Adrenal gland (tissue), 5 donors: ENCODE measurements around the gene DLGAP5.

Source experiments
- POLR2A ChIP-seq, 2 donors: fragments of 450-650 bp; IDR thresholded peaks; one replicate each; pipeline ENCODE4 v1.6.1; 2017; ENCODE audit warnings: antibody characterized with exemption in 2 of 2, mild to moderate bottlenecking in 2 of 2, moderate library complexity in 1 of 2
- TF ChIP-seq, protein P1 (sequence below), 6 experiments: fragments of 450-650 bp in 4 of 6; fragments of 200-600 bp in 2 of 6; sonication (generic) in 1 of 6; IDR thresholded peaks; 1 replicate in 5 of 6; 2 replicates in 1 of 6; pipeline versions ENCODE4 v1.5.1 to v1.8.0; 2016 to 2021; ENCODE audit warnings: antibody characterized with exemption in 6 of 6, mild to moderate bottlenecking in 2 of 6, moderate library complexity in 1 of 6
- donor health status: DM: no; HTN: no; CAD: no.

DNA sequence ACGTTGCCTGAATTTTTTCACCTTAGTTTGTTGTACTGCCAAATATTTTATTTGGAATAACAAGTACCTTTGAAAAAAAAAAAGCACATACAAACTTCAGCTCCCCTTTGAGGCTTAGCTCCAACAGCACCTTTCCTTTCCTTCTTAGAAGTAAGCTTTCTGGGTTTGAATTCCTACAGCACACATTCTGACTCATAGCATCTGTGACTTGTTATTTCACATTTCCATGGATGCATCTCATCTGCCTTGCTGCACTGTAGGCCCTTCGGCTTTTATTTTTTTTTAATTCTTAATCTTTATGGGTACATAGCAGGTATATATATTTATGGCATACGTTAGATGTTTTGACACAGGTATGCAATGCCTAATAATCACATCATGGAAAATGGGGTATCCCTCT is 55.1 kb downstream of the DLGAP5 start:
- TF ChIP-seq, protein P1, sequence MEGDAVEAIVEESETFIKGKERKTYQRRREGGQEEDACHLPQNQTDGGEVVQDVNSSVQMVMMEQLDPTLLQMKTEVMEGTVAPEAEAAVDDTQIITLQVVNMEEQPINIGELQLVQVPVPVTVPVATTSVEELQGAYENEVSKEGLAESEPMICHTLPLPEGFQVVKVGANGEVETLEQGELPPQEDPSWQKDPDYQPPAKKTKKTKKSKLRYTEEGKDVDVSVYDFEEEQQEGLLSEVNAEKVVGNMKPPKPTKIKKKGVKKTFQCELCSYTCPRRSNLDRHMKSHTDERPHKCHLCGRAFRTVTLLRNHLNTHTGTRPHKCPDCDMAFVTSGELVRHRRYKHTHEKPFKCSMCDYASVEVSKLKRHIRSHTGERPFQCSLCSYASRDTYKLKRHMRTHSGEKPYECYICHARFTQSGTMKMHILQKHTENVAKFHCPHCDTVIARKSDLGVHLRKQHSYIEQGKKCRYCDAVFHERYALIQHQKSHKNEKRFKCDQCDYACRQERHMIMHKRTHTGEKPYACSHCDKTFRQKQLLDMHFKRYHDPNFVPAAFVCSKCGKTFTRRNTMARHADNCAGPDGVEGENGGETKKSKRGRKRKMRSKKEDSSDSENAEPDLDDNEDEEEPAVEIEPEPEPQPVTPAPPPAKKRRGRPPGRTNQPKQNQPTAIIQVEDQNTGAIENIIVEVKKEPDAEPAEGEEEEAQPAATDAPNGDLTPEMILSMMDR (IDR thresholded peaks at IDR 0.05): no peak
- no peak for TF ChIP-seq POLR2A (IDR thresholded peaks at IDR 0.05)
